CD14-positive monocyte (primary cell): ENCODE measurements around the gene C3orf20. TPM values are rescaled to one million over a fixed set of nuclear protein-coding genes. Genes with fewer than 3 reads are reported as not detected.

Experiments
- DNase-seq, 3 donors: peaks; one replicate each; pipeline ENCODE4 v3.0.0-alpha.2; 2011 to 2022
- H2AFZ ChIP-seq: 2 replicates; pipeline ENCODE4 v1.6.0; 2012; ENCODE audit warnings: mild to moderate bottlenecking, low read depth, low read length, inconsistent platforms; ENCODE audit not compliant: insufficient read depth, poor library complexity, severe bottlenecking
- H3K27ac ChIP-seq, 2 donors: 1 replicate in 1 of 2; 2 replicates in 1 of 2; pipeline ENCODE4 v1.5.1; 2012 to 2013; ENCODE audit warnings: low read length in 2 of 2, control low read depth in 1 of 2, inconsistent platforms in 1 of 2, low read depth in 1 of 2, mild to moderate bottlenecking in 1 of 2
- H3K27me3 ChIP-seq, 2 donors: one replicate each; pipeline versions ENCODE4 v1.6.0 to v1.6.1; 2011 to 2013; ENCODE audit warnings: low read length in 2 of 2; ENCODE audit not compliant: control insufficient read depth in 2 of 2, insufficient read depth in 2 of 2
- H3K36me3 ChIP-seq, 2 donors: replicated peaks in 1 of 2; 1 replicate in 1 of 2; 2 replicates in 1 of 2; pipeline versions ENCODE4 v1.5.1 to v1.6.1; 2012 to 2013; ENCODE audit warnings: low read length in 2 of 2, control low read depth in 1 of 2, inconsistent platforms in 1 of 2, mild to moderate bottlenecking in 1 of 2; ENCODE audit not compliant: insufficient read depth in 2 of 2, control insufficient read depth in 1 of 2
- H3K4me1 ChIP-seq, 2 donors: 1 replicate in 1 of 2; 2 replicates in 1 of 2; pipeline versions ENCODE4 v1.5.1 to v1.6.1; 2012 to 2013; ENCODE audit warnings: low read length in 2 of 2, control low read depth in 1 of 2, inconsistent platforms in 1 of 2, mild to moderate bottlenecking in 1 of 2, moderate library complexity in 1 of 2; ENCODE audit not compliant: insufficient read depth in 2 of 2, control insufficient read depth in 1 of 2
- H3K4me2 ChIP-seq: replicated peaks from 2 replicates; pipeline ENCODE3; 2012; ENCODE audit warnings: low read length, moderate library complexity, mild to moderate bottlenecking; ENCODE audit not compliant: poor library complexity, severe bottlenecking; ENCODE audit errors: extremely low read depth
- H3K4me3 ChIP-seq, 3 experiments: fragments of 200-600 bp in 1 of 3; sonication (generic) in 1 of 3; replicated peaks in 1 of 3; 1 replicate in 2 of 3; 2 replicates in 1 of 3; pipeline ENCODE4 v1.5.1; 2011 to 2013; ENCODE audit warnings: low read length in 3 of 3, mild to moderate bottlenecking in 3 of 3, control low read depth in 2 of 3, low read depth in 2 of 3, inconsistent platforms in 1 of 3, moderate library complexity in 1 of 3
- H3K79me2 ChIP-seq: 2 replicates; pipeline ENCODE4 v1.6.0; 2012; ENCODE audit warnings: mild to moderate bottlenecking, control low read depth, inconsistent platforms, low read length, moderate library complexity; ENCODE audit not compliant: insufficient read depth
- H3K9ac ChIP-seq: 2 replicates; pipeline ENCODE4 v1.6.0; 2017; ENCODE audit warnings: low read length, mild to moderate bottlenecking; ENCODE audit not compliant: insufficient read depth, poor library complexity, severe bottlenecking
- H3K9me3 ChIP-seq, 2 donors: replicated peaks in 1 of 2; 1 replicate in 1 of 2; 2 replicates in 1 of 2; pipeline versions ENCODE4 v1.5.1 to v1.6.1; 2012 to 2013; ENCODE audit warnings: low read length in 2 of 2, control low read depth in 1 of 2; ENCODE audit not compliant: control insufficient read depth in 1 of 2, insufficient read depth in 1 of 2
- H4K20me1 ChIP-seq: 2 replicates; pipeline ENCODE4 v1.6.0; 2012; ENCODE audit warnings: mild to moderate bottlenecking, low read length, control low read depth, moderate library complexity; ENCODE audit not compliant: insufficient read depth
- H3K27ac Mint-ChIP-seq, 7 donors: one replicate each; pipeline ENCODE4 v1.8.0; 2020; ENCODE audit warnings: mild to moderate bottlenecking in 7 of 7, mixed read lengths in 7 of 7, moderate library complexity in 6 of 7, inconsistent platforms in 2 of 7
- H3K27me3 Mint-ChIP-seq, 3 donors: one replicate each; pipeline ENCODE4 v1.8.0; 2021 to 2022; ENCODE audit warnings: low read depth in 3 of 3, mild to moderate bottlenecking in 3 of 3, mixed read lengths in 3 of 3, moderate library complexity in 3 of 3, inconsistent platforms in 1 of 3
- H3K36me3 Mint-ChIP-seq, 2 donors: one replicate each; pipeline ENCODE4 v1.8.0; 2020; ENCODE audit warnings: mixed read lengths in 2 of 2, inconsistent platforms in 1 of 2, mild to moderate bottlenecking in 1 of 2
- H3K4me1 Mint-ChIP-seq: one replicate; pipeline ENCODE4 v1.8.0; 2020; ENCODE audit warnings: mild to moderate bottlenecking, mixed read lengths
- H3K4me3 Mint-ChIP-seq, 2 donors: one replicate each; pipeline ENCODE4 v1.8.0; 2020; ENCODE audit warnings: mild to moderate bottlenecking in 2 of 2, mixed read lengths in 2 of 2, moderate library complexity in 1 of 2
- H3K9me3 Mint-ChIP-seq, 7 donors: one replicate each; pipeline ENCODE4 v1.8.0; 2020 to 2022; ENCODE audit warnings: mixed read lengths in 7 of 7, mild to moderate bottlenecking in 6 of 7, moderate library complexity in 6 of 7, inconsistent platforms in 2 of 7
- CTCF ChIP-seq: fragments of 200-600 bp; IDR thresholded peaks from one replicate; pipeline ENCODE4 v1.8.0; 2022; ENCODE audit warnings: antibody characterized with exemption, mild to moderate bottlenecking
- WGBS: methylation state at CpG from one replicate; pipeline ENCODE4 v1.1.5; 2013; ENCODE audit warnings: missing lambda C conversion rate; ENCODE audit not compliant: insufficient coverage; 5-methylcytosine and 5-hydroxymethylcytosine counted together
- intact Hi-C, 2 donors: fragments of 100-400 bp; cut with micrococcal nuclease; formaldehyde crosslinking; loops; one replicate each; pipeline versions ENCODE4 v1.15.0 to v1.15.1; 2023
- polyA plus RNA-seq, 3 donors: library from polyadenylated mRNA; depleted of rRNA in 1 of 3; unstranded in 2 of 3; stranded (reverse) in 1 of 3; fragments of 300-500 nt in 2 of 3; fragments of >200 nt in 1 of 3; fragmentation: Illumina TruSeq in 2 of 3; gene quantifications; 1 replicate in 2 of 3; 2 replicates in 1 of 3; pipeline ENCODE4 v1.2.3, GENCODE V29; 2012 to 2021

C3orf20 gene
- polyA plus RNA-seq, 3 donors = 0.11 TPM; not detected in 2

- H3K4me2 ChIP-seq = no peak overlapping the region
- no peak overlapping the region for H3K9ac ChIP-seq
- H3K27me3 ChIP-seq = no peaks in the 10 kb centered on the region
- no peak overlapping the region for H3K4me3 Mint-ChIP-seq
- peaks cover 6 to 11% of the 10 kb centered on the region in 2 donors for H3K9me3 ChIP-seq
- H3K27me3 Mint-ChIP-seq = peaks cover 0 to 8% (median 2%) of the 10 kb centered on the region in 3 donors
- no peak overlapping the region for H3K4me3 ChIP-seq
- H3K27ac Mint-ChIP-seq = no peak overlapping the region
- H4K20me1 ChIP-seq = no peaks in the 10 kb centered on the region
- no peak overlapping the region for H2AFZ ChIP-seq
- no peaks in the 10 kb centered on the region for H3K36me3 ChIP-seq
- intact Hi-C loops = no loop called here
- H3K9me3 Mint-ChIP-seq = peaks cover 4 to 14% (median 8%) of the 10 kb centered on the region in 7 donors
- no peak for DNase-seq
- H3K79me2 ChIP-seq = no peaks in the 10 kb centered on the region
- TF ChIP-seq CTCF = no peak
- no peaks in the 10 kb centered on the region for H3K4me1 Mint-ChIP-seq
- H3K27ac ChIP-seq = no peak overlapping the region
- WGBS = no CpG with 5 or more reads among the region's 1 CpG
- H3K4me1 ChIP-seq = no peaks in the 10 kb centered on the region
- no peaks in the 10 kb centered on the region for H3K36me3 Mint-ChIP-seq
Observed at GRCh38 chr3:14716591-14716990, 41.6 kb downstream of the C3orf20 start.

- Histone ChIP-seq H3K4me2 (no peak overlapping the region), H3K9me3 (peaks cover 6 to 8% of the 10 kb centered on the region in 2 donors), H3K27ac (no peak overlapping the region), H3K4me3 (no peak overlapping the region), H3K27me3 (no peaks in the 10 kb centered on the region), H3K36me3 (no peaks in the 10 kb centered on the region), H3K4me1 (no peaks in the 10 kb centered on the region), H4K20me1 (no peaks in the 10 kb centered on the region), H3K79me2 (no peaks in the 10 kb centered on the region), H2AFZ (no peak overlapping the region), H3K9ac (no peak overlapping the region)
- TF ChIP-seq CTCF = no peak
- Mint-ChIP-seq H3K4me3 (no peak overlapping the region), H3K4me1 (no peaks in the 10 kb centered on the region), H3K27me3 (peaks cover 0 to 8% (median 2%) of the 10 kb centered on the region in 3 donors), H3K36me3 (no peaks in the 10 kb centered on the region), H3K27ac (no peak overlapping the region), H3K9me3 (peaks cover 2 to 12% (median 8%) of the 10 kb centered on the region in 7 donors)
- intact Hi-C loops = no loop called here
- WGBS = 87% methylated on average over 1 of the region's 1 CpG
- DNase-seq = no peak
Observed at GRCh38 chr3:14717307-14717706, 42.4 kb downstream of the C3orf20 start.
